Hematopoietic multipotent progenitor cell treated with erythropoietin and hydrocortisone succinate and interleukin-3 and kit ligand, for 4 days (in vitro differentiated cells): ENCODE results near the gene CEP112.

Experiments used
- DNase-seq: peaks from one replicate; pipeline ENCODE4 v3.0.0-alpha.2; 2015

The CEP112 gene

GRCh38 chr17:66054242-66054641 is 137.7 kb downstream of the CEP112 start:
- peak; percentile 3 for DNase-seq

GRCh38 chr17:66044083-66044482 is 147.8 kb downstream of the CEP112 start:
- DNase-seq = no peak

GRCh38 chr17:66043419-66043818 is 148.5 kb downstream of the CEP112 start:
- DNase-seq = no peak

GRCh38 chr17:66040402-66040801 is 151.5 kb downstream of the CEP112 start:
- DNase-seq = peak; percentile 2

- DNase-seq = no peak
Measured at GRCh38 chr17:66038125-66038524, 153.8 kb downstream of the CEP112 start.

GRCh38 chr17:66037221-66037620 is 154.7 kb downstream of the CEP112 start:
- DNase-seq = no peak

- DNase-seq = no peak
Measured at GRCh38 chr17:66032082-66032712, 159.7 kb downstream of the CEP112 start.

- DNase-seq = no peak
Measured at GRCh38 chr17:66025551-66025950, 166.4 kb downstream of the CEP112 start.

- DNase-seq = peak; percentile 3
Measured at GRCh38 chr17:66021757-66022156, 170.2 kb downstream of the CEP112 start.

GRCh38 chr17:66018786-66019185 is 173.1 kb downstream of the CEP112 start:
- DNase-seq = no peak

GRCh38 chr17:66016231-66016630 is 175.7 kb downstream of the CEP112 start:
- no peak for DNase-seq

- no peak for DNase-seq
Measured at GRCh38 chr17:66008680-66009079, 183.3 kb downstream of the CEP112 start.

- no peak for DNase-seq
Measured at GRCh38 chr17:66006654-66007053, 185.3 kb downstream of the CEP112 start.

- DNase-seq = no peak
Measured at GRCh38 chr17:66002812-66003211, 189.1 kb downstream of the CEP112 start.

- no peak for DNase-seq
Measured at GRCh38 chr17:66002063-66002585, 189.8 kb downstream of the CEP112 start.

- DNase-seq = no peak
Measured at GRCh38 chr17:66000216-66000615, 191.7 kb downstream of the CEP112 start.

GRCh38 chr17:65998675-65999074 is 193.3 kb downstream of the CEP112 start:
- no peak for DNase-seq

- no peak for DNase-seq
Measured at GRCh38 chr17:65994679-65995078, 197.3 kb downstream of the CEP112 start.

GRCh38 chr17:65994114-65994513 is 197.8 kb downstream of the CEP112 start:
- DNase-seq = no peak

- no peak for DNase-seq
Measured at GRCh38 chr17:65990593-65990992, 201.3 kb downstream of the CEP112 start.

- no peak for DNase-seq
Measured at GRCh38 chr17:65988451-65988850, 203.5 kb downstream of the CEP112 start.

- peak; percentile 36 for DNase-seq
Measured at GRCh38 chr17:65987988-65988387, 203.9 kb downstream of the CEP112 start.

GRCh38 chr17:65985571-65985970 is 206.4 kb downstream of the CEP112 start:
- DNase-seq = no peak

GRCh38 chr17:65984299-65984698 is 207.6 kb downstream of the CEP112 start:
- no peak for DNase-seq

GRCh38 chr17:65978871-65979270 is 213.1 kb downstream of the CEP112 start:
- DNase-seq = no peak
